Fibroblast of skin of back (primary cell): ENCODE results near the gene ATXN3L.

Experiments
- DNase-seq: peaks from one replicate; pipeline ENCODE4 v3.0.0-alpha.2; 2013

Gene ATXN3L

DNA sequence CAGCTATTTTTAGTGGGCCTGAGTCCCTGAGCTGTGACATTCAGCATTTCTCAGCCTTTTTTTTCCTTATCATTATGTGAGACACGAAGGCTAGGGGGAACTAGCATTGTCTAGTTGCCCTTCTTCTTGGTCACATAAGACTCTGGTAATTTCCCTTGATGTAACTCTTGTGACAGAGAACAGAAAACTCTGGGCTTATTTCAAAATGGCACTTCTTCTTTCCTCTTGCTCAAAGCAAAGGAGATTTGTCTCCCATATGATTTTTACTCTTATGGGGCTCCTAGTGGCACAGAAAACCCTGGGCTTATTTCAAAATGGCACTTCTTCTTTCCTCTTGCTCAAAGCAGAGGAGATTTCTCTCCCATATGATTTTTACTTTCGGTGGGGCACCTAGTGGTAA lies 14.7 kb downstream of the ATXN3L start:
- no peak for DNase-seq

DNA sequence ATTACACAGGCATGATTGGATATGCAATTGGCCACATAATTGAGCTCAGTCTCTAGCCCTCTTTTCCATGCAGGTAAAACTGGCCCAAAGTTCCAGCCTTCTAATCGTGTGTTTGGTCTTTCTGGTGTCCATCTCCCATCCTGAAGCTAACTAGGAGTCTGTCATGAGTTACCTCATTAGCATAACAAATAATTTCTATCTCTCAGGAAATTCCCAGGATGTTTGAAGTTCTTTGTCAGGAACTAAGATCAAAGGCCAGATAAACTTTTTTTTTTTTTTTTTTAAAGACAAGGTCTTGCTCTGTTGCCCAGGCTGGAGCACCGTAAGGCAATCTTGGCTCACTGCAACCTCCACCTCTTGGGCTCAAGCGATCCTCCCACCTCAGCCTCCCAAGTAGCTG lies 15.8 kb downstream of the ATXN3L start:
- DNase-seq = peak; percentile 28

DNA sequence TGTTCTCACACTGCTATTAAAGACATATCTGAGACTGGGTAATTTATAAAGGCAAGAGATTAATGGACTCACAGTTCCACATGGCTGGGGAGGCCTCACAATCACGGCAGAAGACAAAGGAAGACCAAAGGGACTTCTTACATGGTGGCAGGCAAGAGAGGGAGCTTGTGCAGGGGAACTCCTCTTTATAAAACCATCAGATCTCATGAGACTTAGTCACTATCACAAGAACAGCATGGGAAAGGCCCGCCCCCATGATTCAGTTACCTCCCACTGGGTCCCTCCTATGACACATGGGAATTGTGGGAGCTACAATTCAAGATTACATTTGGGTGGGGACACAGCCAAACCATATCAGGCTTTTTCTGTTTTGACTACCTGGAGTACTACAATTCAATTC lies 16.6 kb downstream of the ATXN3L start:
- DNase-seq = peak; percentile 31

DNA sequence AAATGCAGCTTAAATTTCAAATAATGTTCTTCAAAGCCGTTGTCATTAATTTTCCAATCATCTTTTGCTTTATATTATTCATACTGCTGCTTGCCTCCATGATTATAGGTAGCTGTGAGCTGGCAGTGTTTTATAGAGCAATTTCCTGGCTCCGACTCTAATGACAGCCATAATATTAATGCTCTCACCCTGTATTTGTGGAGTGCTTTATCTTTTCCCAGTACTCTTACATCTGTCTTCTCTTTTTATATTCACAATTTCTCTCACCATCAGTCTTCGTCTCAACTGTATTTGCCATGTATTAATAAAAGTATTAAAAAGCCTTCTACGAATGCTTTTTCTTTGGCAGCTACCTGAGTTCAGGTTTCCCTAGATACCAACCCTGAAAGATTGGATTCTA lies 21.0 kb downstream of the ATXN3L start:
- DNase-seq = no peak

DNA sequence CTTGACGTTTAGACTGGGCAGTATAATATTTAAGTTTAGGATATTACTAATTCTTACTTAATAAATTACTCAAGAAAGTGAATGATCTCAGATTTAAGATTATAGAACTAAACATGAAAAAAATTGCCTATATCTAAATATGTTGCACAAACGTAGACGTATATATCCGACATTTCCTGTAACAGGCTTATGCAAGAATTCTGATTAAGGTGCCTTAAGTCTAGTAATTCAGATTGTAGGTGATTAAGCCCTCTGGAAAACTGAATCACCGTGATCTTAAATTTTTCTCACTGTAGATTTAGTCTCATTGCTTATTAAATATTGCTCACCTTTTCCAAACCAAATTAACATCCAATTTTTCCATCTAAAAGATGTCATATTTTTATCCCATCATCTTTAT lies 24.0 kb downstream of the ATXN3L start:
- DNase-seq = no peak

DNA sequence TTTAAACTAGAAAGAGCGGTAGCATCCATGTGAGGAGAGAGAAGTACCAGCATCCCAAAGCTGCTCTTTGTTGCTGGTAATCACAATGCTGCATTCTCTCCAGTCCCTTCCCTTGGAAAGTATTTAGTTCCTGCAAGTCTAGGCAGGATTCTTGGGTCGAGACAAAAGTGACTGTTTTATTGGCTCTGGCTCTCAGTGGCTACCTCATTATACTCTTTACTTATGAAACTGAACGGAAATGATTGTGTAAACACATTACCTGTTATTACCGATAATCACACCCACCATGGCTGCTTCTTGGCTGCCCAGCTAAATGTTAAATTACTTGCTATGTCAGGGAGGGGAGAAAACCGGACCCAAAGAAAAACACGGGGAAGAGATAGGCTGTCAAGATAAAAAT lies 26.2 kb downstream of the ATXN3L start:
- DNase-seq = no peak

DNA sequence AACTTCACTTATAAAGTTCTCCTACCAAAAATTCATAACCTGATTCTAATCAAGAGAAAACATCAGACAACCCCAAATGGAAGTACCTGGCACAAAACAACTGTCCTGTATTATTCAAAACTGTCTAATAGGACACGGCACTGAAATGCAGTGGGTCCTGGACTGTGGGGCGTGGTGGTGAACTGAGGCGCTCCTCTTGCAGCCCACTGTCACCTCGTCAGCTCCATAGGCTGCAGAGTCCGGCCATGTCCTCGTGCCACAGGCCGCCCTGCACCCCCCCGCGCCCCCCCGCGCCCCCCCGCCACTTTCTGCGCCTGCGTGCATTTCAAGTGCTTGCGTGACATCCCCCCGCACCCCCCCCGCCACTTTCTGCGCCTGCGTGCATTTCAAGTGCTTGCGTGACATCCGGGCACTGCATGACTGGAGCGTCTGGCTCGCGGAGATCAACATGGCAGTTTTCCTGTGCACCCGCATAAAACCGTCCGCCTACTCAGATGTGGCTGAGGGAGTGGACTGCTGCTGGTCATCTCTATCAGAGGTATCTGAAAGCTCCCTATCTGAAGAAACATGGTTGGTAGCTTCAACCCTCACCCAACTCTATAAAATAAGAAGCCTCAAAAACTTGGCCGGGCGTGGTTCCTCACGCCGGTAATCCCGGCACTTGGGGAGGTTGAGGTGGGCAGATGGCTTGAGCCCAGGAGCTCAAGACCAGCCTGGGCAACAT lies 28.8 kb downstream of the ATXN3L start:
- no peak for DNase-seq

DNA sequence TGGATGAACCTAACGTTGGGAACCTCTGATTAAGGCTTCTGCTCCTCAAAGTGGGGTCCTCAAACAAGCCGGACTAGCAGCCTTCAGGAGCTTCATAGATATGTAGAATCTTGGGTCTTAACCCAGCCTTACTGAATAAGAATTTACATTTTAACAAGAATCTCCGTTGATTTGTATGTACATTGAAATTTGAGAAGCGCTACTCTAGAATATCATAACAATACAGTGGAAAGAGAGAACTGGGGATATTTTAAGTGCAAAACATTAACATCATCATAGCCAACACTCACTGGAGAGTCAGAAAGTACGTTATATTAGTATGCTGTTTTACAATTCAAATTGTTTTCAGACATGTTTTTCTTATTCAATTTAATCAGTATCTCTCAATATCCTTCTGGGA lies 31.2 kb downstream of the ATXN3L start:
- DNase-seq = no peak

DNA sequence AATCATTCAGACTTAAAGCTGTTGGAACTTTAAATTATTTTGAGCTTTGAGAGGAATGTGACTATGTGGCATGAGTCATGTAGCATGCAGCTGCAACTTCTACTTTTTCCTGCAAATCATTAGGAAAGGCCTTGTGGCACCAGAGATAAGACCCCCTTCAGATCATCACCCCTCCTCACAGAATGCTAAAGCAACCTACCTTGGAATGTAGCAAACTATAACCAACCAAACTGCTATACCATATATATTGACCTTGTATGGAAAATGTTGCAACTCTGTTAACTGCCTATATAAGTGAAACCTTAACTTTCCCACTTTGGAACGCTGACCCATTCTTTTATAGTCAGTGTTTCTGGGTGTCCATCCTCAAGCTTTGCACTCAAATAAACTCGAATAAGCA lies 32.0 kb downstream of the ATXN3L start:
- peak; percentile 84 for DNase-seq

DNA sequence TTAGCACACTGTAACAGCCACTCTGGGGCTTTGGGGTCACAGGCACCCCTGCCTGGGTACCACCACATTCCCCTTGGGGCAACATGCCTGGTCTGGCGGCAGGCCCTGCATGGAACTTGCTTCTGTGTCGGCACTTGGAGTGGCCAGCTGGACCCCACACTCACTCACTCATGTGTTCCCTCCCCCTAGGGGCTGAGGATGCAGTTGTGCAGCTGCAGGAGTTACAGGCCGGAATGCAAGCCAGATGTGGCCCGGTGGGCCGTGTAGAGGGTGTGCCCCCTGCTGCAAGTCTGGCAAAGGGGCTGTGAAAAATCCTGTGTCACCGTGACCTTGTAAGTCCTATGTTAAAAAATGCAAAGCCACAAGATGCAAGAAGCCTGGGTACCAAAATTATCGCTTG lies 34.2 kb downstream of the ATXN3L start:
- no peak for DNase-seq

DNA sequence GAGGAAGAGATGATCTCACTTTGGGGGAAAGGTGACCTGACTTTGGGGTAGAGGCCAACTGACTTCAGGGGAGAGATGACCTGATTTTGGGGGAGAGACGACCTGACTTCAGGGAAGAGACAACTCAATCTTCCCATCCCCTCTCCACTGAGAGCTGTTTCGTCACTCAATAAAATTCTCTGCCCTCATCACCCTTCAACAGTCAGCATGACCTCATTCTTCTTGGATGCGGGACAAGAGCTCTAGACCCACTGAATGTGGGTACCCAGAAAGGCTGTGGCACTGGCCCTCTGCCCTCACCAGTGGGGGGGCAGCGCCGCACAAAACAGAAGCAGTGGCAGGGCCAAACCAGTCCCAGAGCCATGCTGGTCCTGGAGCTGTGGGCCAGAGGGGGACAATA lies 34.6 kb downstream of the ATXN3L start:
- no peak for DNase-seq

DNA sequence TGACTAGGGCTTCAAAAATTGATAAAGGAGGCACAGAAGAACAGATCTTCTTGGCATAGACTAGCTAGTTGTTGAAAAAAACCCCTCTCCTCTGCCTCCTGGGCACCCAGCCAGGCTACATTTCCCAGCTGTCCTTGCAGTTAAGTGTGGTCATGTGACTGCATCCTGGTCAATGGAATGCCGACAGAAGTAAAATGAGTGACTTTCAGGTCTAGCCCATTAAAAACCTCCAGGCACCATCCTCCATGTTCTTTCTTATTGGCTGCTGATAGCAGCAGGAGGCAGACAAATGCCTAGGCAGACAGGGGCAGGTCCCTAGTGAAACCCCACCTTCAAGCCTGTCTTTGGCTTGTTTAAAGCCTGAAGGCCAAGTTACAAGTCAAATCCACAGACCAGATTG lies 35.3 kb downstream of the ATXN3L start:
- no peak for DNase-seq

DNA sequence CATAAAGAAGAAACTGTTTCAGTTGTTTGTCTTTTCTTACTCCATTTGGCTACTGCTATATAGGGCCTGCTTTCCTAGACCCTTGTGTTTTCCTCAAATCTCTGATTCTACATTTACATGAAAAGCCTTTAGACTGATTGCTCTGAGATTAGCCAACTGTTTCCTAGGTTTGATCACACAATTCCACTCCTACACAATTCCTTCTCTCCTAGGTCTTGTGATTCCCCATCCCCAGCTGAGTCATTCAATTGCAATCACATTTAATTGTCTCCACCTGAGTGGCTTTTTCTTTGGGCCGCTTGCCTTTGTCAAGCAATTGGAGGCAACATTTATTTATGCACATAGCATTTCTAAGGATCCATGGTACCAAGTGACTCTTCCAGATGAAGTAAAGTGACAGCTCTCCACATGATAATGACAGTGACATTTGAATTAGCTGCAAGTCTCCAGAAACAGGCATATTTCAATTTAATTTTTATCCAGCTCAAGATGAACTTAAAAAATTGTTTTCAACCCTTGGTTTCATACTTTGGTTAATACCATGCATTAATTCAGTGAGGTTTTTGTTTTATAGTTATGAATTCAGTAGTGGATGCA lies 35.8 kb downstream of the ATXN3L start:
- DNase-seq = peak; percentile 21

DNA sequence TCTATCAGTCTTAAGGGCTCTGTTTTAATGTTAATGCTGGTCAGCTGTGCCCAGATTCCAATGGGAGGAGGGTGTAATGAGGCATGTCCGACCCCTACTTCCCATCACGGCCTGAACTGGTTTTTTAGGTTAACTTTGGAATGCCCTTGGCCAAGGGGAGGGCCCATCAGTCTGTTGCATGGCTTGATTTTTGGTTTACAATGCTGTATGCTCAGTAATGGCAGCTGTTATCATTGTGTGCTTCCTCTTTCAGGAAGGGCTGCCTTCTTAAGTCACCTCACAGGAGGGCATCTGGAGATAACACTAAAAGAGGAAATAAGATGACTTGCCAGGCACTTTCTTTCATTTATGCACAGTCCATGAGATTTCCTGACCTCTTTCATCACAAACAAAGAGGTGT lies 36.3 kb downstream of the ATXN3L start:
- no peak for DNase-seq

DNA sequence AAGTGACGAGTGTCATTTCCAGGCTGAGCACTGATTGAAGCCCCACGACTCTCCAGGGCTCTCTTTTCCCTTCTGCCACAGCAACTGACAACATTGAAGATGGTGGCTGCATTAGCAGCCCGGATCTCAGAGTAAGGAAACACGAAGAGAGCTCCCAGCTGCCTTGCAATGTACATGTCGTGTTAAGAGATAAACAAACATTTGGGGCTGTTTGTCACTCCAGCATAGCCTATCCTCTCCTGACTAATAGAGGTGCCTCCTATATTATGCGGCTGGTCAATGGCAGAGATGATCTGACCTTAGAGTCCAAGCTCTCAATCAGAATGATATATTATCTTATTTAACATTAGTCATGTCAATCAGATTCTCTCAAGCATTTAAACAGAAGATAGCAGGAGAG lies 38.6 kb downstream of the ATXN3L start:
- no peak for DNase-seq

DNA sequence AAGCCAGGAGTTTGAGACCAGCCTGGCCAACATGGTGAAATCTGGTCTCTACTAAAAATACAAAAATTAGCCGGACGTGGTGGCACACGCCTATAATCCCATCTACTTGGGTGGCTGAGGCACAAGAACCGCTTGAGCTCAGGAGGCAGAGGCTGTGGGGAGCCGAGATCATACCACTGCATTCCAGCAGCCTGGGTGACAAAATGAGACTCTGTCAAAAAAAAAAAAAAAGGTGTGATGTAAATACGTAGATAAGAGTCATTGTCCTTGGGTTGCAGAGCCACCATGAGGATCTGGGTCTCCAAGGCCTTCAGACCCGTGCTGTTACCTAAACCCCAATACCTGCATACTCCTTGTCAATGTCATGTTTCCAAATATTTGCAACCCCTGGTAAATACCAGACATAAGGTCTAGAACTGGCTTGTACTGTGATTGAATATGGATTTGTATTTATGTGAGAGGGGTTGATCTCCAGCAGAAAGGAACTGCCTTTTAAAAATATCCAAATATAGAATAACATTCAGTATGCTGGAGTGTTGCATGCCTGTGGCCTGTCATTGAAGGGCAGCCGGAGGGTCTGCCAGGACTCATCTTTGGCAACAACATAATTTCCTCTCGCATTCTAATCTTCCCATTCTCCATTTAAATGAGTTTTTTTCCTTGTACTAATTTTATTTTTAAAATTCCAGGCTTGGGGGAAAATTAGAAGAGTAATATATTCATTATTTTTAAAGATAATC lies 40.4 kb downstream of the ATXN3L start:
- peak; percentile 39 for DNase-seq

DNA sequence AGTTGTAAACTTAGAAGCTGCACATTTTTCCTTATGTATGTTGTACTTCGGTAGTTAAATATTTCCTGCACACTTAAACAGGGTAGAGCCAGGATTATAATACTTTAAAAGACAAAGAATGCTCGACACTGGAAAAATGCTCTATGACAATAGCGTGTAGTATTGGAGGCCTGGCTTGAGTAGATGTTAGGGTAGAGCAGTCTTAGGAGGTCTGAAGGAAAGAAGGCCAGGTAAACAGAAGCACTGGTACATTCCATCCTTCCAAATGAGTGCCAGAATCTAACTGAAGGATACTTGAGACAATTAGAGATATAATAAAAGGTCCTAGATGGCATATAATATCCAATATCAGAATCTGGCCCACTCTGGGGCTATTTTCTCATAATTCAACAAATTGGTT lies 42.3 kb downstream of the ATXN3L start:
- no peak for DNase-seq

DNA sequence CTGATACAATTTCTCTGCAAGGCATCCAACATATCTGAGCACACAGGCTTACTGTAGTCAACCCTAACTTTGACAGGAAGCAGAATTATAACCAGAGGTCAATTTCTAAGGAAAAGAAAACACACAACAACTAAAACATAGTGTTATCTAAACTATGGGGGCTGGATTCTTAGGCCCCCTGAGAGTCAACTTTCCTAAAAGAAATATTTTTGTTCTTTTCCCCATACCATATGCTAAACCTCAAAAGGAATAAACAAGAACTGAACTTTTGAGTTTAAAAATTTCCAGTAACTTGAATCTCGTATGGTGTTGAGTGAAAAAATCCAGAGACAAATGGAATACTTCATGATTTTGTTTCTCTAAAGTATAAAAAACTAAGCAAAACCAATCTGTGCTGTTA lies 42.9 kb downstream of the ATXN3L start:
- DNase-seq = no peak

DNA sequence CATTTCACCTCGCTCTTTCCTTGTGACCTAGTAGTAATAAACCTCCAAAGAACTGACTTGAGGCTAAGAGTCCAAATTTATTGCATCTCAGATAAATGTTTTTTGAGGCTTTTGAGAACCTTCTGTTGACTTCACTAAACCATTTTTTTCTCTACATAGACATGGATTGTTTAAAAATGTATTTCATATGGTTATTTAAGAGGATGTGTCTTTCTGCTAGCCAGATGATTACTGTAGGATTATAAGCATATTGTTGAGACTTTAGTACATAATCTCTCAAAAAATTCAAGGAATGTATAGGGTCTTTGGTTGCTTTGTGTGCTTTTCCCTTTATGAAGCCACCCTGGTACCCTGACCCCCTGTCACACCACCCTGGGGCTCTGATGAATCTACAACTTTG lies 44.8 kb downstream of the ATXN3L start:
- DNase-seq = no peak

DNA sequence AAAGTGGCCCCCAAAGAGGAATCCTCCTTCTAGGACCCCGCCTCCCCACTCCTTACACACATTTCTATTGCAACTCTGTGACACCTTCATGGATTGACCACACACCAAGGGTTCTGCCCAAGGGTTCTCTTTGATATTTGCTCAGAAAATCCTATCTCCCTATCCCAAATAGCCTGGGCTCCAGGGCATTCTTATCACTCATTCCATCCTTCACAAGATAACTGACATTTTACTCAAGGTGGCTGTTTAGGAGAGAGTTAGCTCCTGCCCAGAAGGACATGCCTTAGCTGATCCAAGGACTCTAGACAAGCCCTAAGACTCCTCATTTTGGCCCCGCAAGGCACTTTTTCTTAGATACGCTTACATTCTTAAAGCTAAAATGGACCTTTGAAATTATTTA lies 47.4 kb downstream of the ATXN3L start:
- no peak for DNase-seq

DNA sequence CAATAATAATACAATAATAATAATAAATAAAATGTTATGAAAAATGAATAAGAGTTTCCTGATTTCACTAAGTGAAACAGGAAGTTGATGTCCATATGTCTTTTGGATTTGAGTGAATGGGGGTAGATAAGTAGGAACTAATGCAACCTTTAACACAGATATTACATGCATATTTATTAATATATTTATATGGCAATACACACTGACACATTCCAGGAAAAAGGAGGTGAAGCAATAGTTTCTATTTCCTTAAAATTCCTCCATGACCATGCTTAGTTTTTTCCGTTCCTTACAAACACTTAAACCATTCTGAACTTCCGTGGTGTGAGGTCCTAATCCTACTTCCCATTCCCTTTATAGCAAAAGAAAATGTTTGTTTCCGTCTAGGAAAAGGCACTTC lies 48.3 kb downstream of the ATXN3L start:
- no peak for DNase-seq

DNA sequence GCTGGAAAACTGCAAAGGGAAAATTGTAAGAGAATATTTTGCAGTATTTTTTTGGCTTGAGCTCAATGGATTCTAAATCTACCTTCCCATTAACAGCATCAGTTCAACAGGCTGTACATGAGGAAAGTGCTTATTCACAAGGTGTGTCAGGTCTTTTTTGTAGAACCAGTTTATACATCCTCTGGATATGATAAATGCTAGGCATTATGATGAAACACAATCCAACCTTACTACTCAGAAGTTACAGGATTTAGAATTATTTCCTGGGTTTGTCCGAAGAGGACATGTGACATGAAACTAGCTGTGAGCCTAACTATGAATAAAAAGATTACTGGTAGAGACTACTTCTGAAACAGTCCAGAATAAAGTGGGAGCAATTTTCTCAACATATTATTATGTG lies 49.5 kb downstream of the ATXN3L start:
- DNase-seq = no peak

DNA sequence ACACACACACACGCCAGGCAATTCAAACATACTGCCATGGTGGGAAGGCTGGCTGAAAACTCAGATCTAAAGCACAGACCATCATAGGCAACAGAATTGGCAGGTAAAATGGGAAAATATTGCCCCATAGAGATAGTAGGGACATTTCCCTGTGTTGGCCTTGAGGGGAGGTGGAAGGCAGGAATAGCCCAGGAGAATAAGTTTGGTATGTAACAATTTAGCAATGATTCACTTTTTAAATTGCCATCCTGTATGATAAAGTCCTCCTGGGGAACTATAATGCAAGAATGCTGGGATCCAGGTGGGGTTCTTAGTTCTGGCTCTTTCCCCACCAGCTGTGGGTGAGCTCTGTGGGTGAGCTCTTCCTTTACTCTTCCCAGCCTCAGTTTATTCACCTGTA lies 51.0 kb downstream of the ATXN3L start:
- DNase-seq = no peak
